Stimulated activated CD4-positive, alpha-beta T cell treated with anti-CD3 and anti-CD28 coated beads, Interleukin-2, amount 100 ng/mL, for 24 hours (primary cell): Measurements from ENCODE around the gene INTS1.

ENCODE experiments used
- DNase-seq, 2 donors: peaks; one replicate each; pipeline ENCODE4 v3.0.0-alpha.2; 2020

The INTS1 gene

DNA sequence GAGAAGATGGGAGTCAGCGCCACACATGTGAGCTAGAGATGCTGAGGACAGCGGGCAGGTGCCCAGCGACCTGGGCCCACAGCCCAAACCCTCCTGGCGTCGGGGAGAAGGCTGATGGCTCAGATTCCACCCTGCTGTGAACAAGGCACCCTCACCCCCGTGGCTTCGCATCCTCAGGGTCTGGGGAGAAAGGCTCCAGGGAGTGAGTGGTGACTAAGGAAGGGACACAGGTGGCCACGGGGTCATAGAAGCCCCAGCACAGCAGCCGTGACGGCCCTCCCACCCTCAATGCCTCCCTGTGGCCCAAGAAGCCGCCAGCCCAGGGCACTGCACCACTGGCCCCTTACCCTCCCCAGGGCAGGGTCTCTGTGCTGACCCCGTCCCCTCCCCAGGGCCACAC, 19.6 kb downstream of the INTS1 start:
- no peak for DNase-seq

DNA sequence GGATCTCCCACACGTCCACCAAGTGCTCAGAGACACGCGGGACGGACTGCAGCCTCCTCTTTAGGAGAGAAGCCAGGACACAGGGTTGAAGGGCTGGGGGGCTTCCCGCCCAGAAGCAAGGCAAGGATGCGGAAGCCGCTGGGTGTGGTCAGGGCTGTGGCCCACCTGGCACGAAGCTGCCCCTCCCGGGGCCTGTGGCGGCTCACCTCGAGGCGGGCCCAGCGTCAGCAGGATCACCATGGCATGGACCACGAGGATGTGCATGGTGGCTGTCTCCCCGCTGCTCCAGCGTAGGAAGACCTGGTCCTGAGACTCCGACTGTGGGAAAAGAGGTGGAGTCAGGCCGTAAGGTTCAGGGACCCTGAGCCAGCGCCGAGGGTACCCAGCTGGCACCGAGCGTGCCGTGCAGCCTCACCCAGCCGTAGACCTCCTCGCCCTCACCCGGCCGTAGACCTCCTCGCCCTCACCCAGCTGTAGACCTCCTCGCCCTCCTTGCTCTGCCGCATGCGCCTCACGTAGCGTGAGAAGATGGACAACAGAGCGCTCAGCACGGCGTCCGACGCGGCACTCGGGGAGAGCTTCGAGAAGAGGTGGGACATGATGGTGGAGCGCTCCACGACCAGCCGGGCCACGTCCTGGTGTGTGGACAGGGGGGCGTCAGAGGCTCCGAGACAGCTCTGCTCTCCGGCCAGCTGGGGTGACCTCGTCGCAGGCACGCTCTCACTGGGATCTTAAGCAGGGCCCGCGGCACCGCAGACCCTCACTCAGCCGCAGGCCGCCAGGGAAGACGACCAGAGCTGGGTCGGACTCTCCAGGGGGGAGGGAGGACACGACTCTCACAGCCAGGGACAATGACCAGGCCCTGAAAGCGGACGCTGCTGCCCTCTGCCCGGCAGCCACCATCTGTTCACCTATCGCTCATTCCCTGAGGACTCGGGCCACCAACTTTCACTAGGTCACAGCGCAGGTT, 20.4 kb downstream of the INTS1 start:
- no peak for DNase-seq

DNA sequence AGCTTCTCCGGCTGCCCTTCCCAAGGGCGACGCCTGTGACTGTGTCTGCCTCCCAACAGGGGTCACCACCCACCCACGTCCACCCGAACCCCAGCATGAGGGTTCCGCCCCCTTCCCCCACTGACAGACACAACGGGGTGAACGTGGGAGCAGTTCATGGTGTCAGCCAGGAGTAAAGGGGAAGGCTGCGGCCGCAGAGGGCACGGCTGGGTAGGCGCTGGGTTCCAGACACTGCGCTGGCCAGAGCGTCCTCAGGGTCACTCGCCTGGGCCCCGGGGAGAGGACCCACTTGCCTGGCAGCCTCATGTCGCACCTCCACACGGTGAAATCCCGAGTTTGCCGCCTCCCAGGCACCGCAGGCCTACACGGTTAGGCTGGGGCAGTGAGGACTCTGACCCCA, 21.1 kb downstream of the INTS1 start:
- DNase-seq, result no peak

DNA sequence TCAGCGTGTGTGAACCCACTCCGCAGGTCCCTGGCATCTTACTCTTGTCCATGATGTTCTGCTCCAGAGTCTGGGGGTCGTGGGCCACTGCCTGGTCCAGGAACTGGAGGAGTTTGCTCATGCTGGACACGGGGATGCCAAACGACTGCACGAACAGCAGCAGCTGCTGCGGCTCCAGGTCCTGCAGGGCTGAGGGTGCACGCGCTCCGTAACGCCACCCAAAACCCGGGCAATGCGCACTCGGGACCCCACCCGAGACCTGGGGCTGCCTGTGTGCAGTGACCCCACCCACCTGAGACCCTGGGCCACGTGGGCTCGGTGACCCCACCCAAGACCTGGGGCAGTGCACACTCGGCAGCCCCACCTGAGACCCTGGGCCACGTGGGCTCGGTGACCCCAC, 22.9 kb downstream of the INTS1 start:
- no peak for DNase-seq

DNA sequence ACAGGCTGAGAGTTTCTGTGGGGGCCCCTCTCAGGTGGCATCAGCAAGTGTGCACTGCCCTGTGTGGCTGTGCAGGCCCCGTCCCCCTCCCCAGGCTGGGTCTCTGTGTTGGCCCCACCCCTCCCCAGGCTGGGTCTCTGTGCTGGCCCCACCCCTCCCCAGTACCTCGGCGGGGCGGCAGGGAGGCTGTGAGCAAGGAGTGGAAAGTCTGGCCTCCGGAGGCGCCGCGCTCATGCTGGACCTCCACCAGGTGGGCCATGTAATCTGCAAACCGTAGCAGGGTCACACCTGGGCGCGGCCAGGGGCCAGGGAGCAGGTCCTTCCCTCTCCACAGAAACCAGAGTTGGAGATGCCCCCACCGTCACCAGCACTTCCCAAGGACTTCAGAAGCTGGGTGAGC, 23.5 kb downstream of the INTS1 start:
- DNase-seq, result no peak

DNA sequence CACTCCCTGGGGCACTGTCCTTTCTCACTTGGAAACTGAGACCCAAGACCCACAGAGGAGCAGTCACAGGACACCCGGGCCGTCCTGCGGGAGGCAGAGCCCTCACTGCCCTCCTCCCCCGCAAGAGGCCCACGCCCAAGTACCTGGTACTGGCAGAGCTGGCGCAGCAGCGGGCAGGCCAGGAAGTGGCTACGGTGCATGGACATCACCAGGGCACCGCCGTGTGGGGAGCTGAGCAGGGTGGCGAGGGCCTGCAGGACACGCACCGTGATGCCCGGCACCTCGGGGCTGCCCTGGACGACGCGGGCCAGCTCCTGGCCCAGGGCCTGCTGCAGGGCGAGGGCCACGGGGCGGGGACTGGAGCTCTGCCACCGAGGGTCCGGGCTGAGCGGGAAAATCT, 24.9 kb downstream of the INTS1 start:
- DNase-seq, result no peak

DNA sequence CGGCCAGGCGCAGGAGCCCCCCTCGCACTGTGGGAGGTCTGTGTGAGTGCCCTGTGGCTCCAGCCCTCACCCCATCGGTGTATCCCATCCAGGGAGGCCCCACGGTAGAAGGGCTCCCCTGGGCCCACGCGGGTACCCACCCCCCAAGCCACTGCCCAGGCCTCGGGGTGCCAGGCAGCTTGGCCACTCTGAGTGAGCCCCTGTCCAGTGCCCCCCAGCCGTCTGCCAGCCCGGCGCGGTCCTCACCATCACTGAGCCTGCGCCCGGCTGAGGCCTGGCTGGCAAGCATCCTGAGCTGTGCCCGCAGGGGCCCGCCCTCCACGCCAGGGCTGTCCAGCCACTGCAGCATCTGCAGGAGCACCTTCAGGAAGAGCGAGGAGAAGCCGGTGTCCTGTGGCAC, 25.7 kb downstream of the INTS1 start:
- no peak for DNase-seq

DNA sequence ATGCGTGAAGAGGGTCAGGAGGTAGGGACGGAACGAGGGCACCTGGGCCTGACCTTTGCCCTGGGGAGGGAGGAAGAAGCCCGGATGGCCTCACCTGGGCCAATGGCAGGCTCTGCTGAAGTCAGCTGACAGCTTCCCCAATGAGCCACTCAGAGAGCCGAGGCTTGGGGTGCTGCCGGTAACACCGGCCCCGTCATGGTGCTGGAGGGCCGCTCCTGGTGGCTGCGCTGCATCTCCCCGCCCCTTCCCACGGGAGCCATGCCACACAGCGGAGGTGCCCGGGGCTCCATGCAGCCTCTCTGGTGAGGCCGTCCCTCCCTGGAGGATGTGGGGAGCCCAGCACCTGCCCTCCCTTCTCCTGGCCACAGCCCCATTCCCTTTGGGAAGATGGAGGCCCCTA, 27.3 kb downstream of the INTS1 start:
- no peak for DNase-seq

DNA sequence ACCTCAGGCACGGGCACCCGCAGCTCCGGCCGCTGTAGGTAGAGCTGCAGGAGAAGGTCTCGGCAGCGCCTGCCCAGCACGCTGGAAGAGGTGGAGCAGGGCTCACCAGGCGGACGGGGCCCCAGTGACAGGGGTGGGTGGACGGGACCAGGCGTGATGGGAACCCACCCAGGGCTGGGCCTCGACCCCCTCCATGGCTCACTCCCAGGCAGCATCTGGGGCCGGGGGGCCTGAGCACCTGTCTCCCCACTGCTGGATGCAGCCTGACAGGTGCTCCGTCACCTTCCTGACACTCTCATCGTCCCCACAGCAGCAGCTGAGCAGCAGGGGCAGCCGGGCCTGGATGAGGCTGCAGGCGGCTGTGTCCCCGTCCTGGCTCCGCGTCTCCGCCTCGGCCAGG, 28.2 kb downstream of the INTS1 start:
- DNase-seq, result no peak

DNA sequence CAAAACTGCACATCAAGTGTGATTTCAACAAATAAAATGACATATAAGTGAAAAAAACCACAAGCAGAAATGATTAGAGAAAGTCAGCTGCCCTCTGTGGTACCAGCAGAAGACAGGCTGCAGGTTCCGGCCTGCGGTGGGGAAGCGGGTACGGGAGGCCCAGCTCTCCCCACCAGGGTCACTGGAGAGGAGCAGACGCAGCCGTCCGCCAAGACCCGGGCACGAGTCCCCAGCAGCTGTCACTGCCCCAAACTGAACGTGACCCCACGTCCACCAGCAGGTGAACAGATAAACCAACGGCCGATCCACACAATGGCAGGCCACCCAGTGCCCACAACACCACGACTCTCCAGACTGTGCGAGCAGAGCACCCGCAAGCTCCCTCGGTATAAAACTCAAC, 28.8 kb downstream of the INTS1 start:
- no peak for DNase-seq

DNA sequence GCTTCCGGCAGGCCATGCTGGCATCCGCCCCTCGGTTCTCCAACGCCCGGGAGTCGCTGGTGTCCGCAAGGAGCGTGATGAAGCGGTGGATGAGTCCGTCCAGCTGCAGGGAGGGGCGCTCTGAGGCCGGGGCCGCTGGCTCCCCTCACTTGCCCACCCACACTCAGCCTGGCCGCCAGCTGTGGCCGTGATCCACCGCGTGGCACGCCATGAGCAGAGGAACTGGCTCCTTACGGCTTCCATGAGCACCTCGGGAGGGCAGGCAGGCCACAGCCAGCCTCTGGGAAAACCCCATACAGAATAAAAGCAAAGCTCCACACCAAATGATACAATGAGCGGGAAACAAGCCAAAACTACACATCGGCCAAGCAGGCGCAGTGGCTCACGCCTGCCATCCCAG, 29.5 kb downstream of the INTS1 start:
- DNase-seq, result no peak

DNA sequence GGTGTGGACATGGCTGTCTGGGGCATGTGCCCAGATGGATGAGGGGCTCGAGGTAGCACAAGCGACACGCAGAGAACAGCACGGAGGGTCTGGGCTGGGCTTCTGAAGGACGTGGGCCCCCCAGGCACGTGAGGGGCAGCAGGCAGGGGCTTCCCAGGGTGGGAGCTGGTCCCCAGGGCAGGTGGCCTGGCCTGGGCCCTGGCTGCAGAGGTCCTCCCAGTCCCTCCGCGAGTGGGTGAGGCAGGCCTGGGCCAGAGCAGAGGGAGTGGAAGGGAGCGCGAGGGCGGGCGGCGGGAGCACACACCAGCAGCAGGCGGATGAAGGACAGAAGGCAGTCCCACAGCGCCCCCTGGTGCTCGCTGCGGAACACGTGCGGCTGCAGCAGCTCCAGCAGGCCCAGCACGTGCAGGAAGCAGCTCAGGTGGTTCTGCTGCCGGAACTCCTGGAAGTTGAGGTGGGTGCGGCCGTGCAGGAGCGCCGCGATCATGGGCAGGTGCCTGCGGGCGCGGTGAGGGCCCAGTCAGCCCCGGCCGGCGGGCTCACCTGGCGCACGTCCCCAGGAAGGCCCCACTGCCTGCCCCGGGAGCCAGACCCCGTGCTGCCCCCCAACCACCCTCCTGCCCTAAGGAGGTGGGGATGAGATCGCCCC, 30.2 kb downstream of the INTS1 start:
- peak; percentile 90 to 92 for DNase-seq

DNA sequence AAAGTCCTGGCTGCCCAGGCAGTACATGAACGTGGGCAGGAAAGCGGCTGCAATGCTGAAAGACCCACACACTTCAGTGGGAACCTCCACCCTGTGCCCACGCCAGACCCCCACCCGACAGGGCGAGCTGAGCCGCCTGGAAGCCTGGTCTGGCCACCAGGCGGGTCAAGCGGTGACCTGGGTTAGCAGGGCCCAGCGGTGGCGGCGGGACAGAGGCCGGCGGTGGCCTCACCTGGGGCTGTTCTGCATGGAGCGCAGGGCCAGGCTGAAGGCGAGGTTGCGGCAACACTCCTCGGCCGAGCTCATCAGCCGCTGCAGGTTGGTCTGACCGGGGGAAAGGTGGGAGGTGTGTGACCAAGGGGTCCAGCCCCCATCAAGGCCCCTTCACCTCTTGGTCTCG, 33.3 kb downstream of the INTS1 start:
- DNase-seq, result no peak

DNA sequence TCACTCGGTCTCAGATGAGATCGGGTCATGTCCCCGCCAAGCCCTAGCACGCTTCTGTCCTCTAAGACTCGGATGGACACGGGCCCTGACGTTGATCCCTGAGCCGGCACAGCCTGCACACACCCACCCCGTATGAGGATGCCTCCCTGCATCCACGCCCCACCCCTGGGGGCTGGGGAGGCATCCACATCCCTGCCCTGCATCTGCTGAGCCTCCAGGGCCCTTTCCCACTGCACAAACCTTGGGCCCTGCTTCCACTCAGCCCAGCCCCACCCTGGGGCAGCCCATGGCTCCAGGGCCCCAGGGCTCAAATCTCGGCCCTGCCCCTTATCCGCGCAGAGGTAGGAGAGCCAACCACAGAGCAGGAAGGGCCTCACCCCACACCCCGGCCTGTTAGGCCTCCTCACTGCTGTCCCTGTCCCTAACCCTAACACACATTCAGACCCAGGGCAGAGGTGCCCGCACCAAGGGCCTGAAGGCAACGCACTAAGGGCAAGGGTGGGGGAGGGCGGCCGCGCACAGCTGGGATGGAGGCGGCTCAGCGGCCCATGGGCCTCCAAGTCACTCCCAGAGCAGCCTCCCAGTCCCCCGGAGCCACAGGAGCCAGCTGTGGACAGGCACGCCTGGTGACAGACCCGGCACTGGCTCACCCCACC, 35.4 kb downstream of the INTS1 start:
- no peak for DNase-seq

DNA sequence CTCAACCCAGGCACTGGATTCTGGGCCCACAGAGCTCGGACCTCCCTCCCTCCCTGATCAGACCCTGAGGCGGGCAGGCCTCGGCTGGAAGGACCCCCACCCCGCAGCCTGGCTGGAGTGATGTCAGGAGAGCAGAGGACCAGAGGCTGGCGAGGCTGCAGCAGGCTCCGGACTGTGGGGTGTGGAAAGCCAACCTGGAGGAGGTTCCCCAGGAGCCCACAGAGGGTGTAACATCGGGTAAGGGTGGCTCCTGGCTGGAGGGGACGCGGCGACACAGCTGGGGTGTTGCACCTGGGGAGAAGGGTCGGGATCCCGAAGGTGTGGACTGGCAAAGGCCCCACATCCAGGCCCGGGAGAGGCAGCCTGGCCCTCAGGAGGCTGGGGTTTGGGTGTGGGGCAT, 36.0 kb downstream of the INTS1 start:
- no peak for DNase-seq

DNA sequence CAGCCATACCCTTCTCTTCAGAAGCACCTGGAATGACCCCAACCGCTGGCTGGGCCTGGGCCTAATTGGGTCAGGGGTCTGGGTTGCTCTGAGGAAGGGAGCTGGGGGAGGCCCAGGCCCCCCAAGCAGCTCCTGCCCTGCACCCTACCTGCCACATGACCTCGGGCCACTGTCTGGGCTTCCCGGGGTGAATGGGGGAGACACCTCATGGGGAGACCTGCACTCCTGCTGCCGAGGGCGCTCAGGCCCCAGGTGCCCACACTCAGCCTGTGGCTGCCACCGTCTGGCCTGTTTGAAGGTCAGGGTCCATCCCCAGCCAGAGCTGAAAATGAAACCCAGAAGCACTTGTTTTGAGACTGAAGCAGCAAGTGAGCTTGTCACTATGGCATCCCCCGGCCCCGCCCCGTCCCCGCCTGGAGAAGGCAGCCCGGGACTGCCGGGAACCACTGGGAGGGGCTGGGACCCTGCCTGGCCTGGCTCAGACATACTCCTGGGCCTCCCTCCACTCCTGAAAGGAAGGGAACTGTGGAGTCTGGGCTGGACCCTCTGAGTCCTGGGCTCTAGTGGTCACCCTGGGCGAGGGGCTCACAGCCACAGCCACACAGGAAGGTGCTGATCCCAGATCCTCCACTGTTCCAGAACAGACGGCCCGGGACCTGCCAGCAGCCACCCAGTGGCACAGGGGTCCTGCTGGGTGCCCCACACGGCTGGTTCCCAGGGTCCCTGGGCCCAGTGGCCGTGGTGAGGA, 37.5 kb downstream of the INTS1 start:
- no peak for DNase-seq

DNA sequence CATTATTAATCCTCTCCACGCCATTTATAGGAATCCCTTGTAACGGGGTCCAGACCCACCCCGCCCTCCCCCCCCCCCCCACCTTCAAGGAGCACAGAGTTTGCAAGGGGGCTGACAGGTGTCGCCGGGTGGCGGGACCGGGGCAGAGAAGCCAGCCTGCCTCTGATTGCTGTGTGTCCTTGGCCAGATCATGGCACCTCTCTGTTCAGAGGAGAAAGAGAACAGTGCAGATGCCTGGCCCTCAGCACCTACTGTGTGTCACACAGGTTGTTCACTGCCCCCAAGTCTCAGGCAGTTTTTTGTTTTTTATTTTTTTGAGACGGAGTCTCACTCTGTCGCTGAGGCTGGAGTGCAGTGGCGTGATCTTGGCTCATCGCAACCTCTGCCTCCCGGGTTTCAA, 39.5 kb downstream of the INTS1 start:
- DNase-seq, result no peak

DNA sequence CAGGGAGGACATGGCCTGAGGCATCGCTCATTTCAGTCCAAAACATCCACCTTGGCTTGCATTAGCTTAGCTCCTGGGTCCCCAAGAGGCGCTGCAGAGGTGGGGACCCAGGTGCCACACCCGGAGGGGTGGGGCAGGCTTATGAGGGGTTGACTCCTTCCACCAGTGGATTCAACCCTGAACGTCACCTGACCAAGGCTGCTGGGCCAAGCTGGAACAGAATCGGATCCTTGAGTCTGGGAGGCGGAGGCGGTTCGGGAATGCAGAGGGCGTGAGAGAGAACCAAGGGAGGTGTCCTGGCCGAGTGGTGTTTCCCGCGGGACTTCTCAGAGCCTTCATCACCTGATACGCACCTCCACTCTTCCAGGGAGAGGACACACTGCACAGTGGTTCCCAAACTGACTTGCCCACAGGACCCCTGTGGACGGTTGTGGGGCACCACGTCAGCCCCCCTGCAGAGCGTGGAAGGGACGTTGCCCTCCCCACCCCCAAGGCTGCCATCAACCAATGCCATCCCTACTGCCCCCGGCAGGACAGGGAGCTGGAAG, 40.4 kb downstream of the INTS1 start:
- no peak for DNase-seq

DNA sequence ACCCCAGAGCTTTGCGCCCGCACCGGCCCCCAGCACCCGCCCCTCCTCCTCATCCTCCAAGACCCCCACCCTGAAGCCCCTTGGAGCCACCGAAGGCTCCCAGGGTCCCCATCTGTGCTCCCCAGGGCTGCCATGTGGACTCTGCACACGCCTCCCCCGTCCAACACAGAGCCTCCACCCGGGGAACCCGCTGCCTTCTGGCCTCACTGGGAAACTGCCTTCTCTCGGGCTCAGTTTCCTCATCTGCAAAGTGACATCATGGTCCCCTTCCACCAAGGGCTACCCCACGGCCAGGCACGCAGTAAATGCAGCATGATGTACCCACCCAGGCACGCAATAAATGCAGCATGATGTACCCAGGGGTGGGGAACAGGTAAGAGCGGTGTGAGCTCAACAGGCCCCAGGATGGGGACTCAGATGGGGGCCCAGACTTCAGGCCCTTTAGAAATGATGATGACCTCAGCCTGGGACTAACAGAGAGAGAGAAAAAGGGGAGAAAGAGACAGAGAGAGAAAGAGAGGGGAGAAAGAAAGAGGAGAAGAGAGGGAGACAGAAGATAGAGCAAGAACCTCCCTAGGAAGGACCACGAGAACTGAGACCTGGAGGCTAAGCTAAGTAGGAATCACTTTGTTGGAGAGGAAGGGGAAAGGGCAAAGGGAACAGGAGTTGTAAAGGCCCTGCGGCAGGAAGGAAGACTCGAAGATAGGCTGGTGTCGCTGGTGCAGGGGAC, 42.4 kb downstream of the INTS1 start:
- no peak for DNase-seq

DNA sequence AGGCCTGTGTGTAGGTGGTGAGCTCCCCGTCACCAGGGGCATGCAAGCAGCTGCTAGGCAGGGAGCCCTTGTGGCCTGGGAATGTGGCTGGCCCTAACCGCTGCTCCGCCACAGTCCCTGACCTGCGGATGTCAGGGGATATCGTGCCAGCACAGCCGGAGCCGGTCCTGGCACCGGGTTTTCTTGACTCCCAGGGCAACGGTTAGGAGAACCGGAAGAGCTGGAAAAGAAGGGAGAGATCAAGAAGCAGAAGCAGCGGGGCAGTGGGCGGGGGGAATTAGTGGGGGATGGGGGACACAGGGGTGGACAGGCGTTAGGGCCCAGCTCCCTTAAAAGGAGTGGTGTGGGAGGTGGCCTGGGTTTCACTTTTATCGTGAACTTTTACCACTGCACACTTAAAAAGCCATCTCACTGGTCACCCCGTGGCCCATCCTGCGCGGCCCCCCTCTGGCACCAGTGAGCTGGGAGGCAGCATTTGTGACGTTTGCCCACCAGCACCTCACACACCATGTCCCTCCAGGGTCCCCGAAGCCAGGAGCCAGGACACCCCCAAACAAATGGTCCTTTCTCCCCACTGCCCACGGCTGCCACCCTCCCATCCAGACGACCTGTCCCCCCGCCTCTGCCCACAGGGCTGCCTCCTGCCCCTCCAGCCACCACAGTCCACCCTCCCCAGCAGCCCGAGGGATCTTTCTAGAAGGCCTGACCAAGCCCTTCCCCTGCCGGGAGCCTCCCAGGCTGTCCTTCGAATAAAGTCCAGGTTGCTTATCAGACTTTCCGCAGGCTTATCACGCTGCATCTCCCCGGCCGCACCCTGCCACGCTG, 43.2 kb downstream of the INTS1 start:
- DNase-seq, result no peak
